HEK293 (cell line): ENCODE results near the gene TRIM9.

ENCODE experiments used
- CTCF ChIA-PET: fragments of 350-600 bp; formaldehyde crosslinking; extraction: SDS; loops from one replicate; lab custom pipeline; 2021; ENCODE audit warnings: antibody characterized with exemption; lab: Yijun Ruan, JAX
- POLR2A ChIA-PET: fragments of 300-600 bp; formaldehyde crosslinking; extraction: SDS; loops from one replicate; lab custom pipeline; 2020; ENCODE audit warnings: antibody characterized with exemption, inconsistent platforms; lab: Yijun Ruan, JAX
- H3K27ac ChIP-seq: fragments of 200-500 bp; sonication (Bioruptor generic); 2 replicates; pipeline ENCODE4 v1.5.1; 2014; ENCODE audit warnings: low read depth, low read length, control low read depth, inconsistent platforms; ENCODE audit errors: extremely low read depth
- H3K36me3 ChIP-seq, 2 experiments: fragments of 200-500 bp in 1 of 2; sonication (Bioruptor generic) in 1 of 2; 1 replicate in 1 of 2; 2 replicates in 1 of 2; pipeline ENCODE4 v1.5.1; 2014 to 2017; ENCODE audit warnings: inconsistent platforms in 2 of 2, low read length in 2 of 2; ENCODE audit not compliant: control insufficient read depth in 2 of 2, insufficient read depth in 1 of 2
- H3K4me1 ChIP-seq: fragments of 200-500 bp; sonication (Bioruptor generic); 2 replicates; pipeline ENCODE4 v1.5.1; 2014; ENCODE audit warnings: mild to moderate bottlenecking, low read length, inconsistent platforms; ENCODE audit not compliant: control insufficient read depth, insufficient read depth
- H3K4me3 ChIP-seq: 2 replicates; pipeline ENCODE4 v1.5.1; 2011; ENCODE audit warnings: low read depth, mild to moderate bottlenecking, control low read depth, low read length, moderate library complexity
- H3K9me3 ChIP-seq: fragments of 200-500 bp; sonication (Bioruptor generic); 2 replicates; pipeline ENCODE4 v1.5.1; 2014; ENCODE audit warnings: low read depth, low read length, inconsistent platforms; ENCODE audit not compliant: control insufficient read depth, insufficient read depth
- EGR2 ChIP-seq: fragments of 450-650 bp; formaldehyde crosslinking; IDR thresholded peaks from 2 replicates; pipeline ENCODE4 v1.5.1; 2016; ENCODE audit warnings: low read depth, missing biosample characterization, missing genetic modification characterization
- GLIS1 ChIP-seq: fragments of 450-650 bp; formaldehyde crosslinking; IDR thresholded peaks from 2 replicates; pipeline ENCODE4 v1.5.1; 2016; ENCODE audit warnings: missing biosample characterization, missing genetic modification characterization
- KLF16 ChIP-seq: fragments of 450-650 bp; formaldehyde crosslinking; IDR thresholded peaks from 2 replicates; pipeline ENCODE4 v1.5.1; 2017; ENCODE audit warnings: missing biosample characterization, missing genetic modification characterization
- OSR2 ChIP-seq: fragments of 450-650 bp; formaldehyde crosslinking; IDR thresholded peaks from 2 replicates; pipeline ENCODE4 v1.5.1; 2016; ENCODE audit warnings: missing biosample characterization, missing genetic modification characterization
- ZFHX2 ChIP-seq: fragments of 450-650 bp; formaldehyde crosslinking; conservative IDR thresholded peaks from 2 replicates; pipeline ENCODE4 v1.5.1; 2016; ENCODE audit warnings: missing biosample characterization, missing genetic modification characterization
- ZNF10 ChIP-seq: fragments of 450-650 bp; formaldehyde crosslinking; IDR thresholded peaks from 2 replicates; pipeline ENCODE4 v1.5.1; 2017; ENCODE audit warnings: missing biosample characterization, missing genetic modification characterization
- ZNF121 ChIP-seq: fragments of 450-650 bp; formaldehyde crosslinking; IDR thresholded peaks from 2 replicates; pipeline ENCODE4 v1.5.1; 2016; ENCODE audit warnings: missing biosample characterization, missing genetic modification characterization
- ZNF138 ChIP-seq: fragments of 450-650 bp; formaldehyde crosslinking; IDR thresholded peaks from 2 replicates; pipeline ENCODE4 v1.5.1; 2016; ENCODE audit warnings: missing biosample characterization, missing genetic modification characterization, borderline replicate concordance
- ZNF214 ChIP-seq: fragments of 450-650 bp; formaldehyde crosslinking; IDR thresholded peaks from 2 replicates; pipeline ENCODE4 v1.5.1; 2017; ENCODE audit warnings: missing biosample characterization, mild to moderate bottlenecking, missing genetic modification characterization, borderline replicate concordance
- ZNF292 ChIP-seq: fragments of 450-650 bp; formaldehyde crosslinking; IDR thresholded peaks from 2 replicates; pipeline ENCODE4 v1.5.1; 2016; ENCODE audit warnings: low read depth, missing biosample characterization, missing genetic modification characterization, borderline replicate concordance
- ZNF302 ChIP-seq: fragments of 450-650 bp; formaldehyde crosslinking; IDR thresholded peaks from 2 replicates; pipeline ENCODE4 v1.5.1; 2016; ENCODE audit warnings: missing biosample characterization, missing genetic modification characterization, low read depth
- ZNF391 ChIP-seq: fragments of 450-650 bp; formaldehyde crosslinking; IDR thresholded peaks from 2 replicates; pipeline ENCODE4 v1.5.1; 2016; ENCODE audit warnings: low read depth, missing biosample characterization, missing genetic modification characterization, borderline replicate concordance
- ZNF404 ChIP-seq: fragments of 450-650 bp; formaldehyde crosslinking; IDR thresholded peaks from 2 replicates; pipeline ENCODE4 v1.5.1; 2017; ENCODE audit warnings: missing biosample characterization, missing genetic modification characterization
- ZNF529 ChIP-seq: fragments of 450-650 bp; formaldehyde crosslinking; IDR thresholded peaks from 2 replicates; pipeline ENCODE4 v1.5.1; 2017; ENCODE audit warnings: missing genetic modification characterization, missing biosample characterization; ENCODE audit not compliant: insufficient replicate concordance
- ZNF701 ChIP-seq: fragments of 450-650 bp; formaldehyde crosslinking; IDR thresholded peaks from 2 replicates; pipeline ENCODE4 v1.5.1; 2016; ENCODE audit warnings: missing biosample characterization, missing genetic modification characterization
- ZNF777 ChIP-seq: fragments of 450-650 bp; formaldehyde crosslinking; IDR thresholded peaks from 2 replicates; pipeline ENCODE4 v1.5.1; 2017; ENCODE audit warnings: missing biosample characterization, missing genetic modification characterization, borderline replicate concordance
- ZSCAN16 ChIP-seq: fragments of 450-650 bp; formaldehyde crosslinking; IDR thresholded peaks from 2 replicates; pipeline ENCODE4 v1.5.1; 2016; ENCODE audit warnings: missing biosample characterization, missing genetic modification characterization
- TF ChIP-seq, protein P1 (sequence below): fragments of 450-650 bp; formaldehyde crosslinking; optimal IDR thresholded peaks from 2 replicates; pipeline ENCODE3; 2016; ENCODE audit warnings: missing biosample characterization, mild to moderate bottlenecking, missing genetic modification characterization
- TF ChIP-seq, protein P2 (sequence below): fragments of 450-650 bp; formaldehyde crosslinking; IDR thresholded peaks from 2 replicates; pipeline ENCODE4 v1.5.1; 2016; ENCODE audit warnings: missing biosample characterization, missing genetic modification characterization

Gene TRIM9

DNA sequence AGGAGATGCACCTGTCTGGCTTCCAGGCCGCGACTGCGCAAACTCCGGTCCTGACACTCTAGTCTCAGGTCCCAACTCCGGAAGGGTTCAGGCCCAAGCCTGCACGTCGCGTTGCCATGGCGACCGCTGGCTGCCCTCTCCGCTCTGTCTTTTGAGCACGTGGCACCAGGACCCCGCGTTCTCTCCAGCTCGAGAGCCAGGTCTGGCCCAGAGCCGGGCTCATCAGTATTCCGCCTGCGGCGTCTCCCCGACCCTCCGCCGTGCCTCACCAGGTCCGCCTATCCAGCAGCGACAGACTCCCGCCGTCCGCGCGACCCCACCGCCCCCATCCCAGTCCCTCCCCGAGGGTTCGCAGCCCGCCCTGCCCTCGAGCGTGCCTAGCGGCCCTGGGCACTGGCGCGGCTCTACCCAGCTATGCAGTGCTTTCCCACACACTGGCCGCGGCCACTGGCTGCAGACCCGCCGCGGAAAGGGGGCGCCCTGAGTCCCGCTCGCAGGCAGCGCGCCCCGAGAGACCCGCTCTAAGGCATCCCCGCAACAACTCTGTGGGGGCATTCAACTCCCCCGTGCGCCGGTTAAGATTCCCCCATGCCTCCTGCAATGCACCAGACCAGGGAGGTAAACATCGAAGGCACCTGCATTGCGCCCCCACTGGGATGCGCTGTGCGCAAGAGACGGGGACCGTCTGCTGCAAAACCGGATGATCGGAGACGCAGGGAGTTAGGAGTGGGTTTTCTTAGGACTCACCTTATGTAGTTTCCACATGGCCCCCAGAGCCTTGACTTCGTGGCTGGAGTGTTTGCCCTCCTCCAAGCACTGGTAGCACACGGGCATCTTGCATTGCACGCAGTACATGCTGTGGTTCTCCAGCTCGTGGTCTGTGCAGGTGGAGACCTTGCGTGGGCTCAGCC, 1.3 kb downstream of the TRIM9 start (continued):
- TF ChIP-seq, protein P1, sequence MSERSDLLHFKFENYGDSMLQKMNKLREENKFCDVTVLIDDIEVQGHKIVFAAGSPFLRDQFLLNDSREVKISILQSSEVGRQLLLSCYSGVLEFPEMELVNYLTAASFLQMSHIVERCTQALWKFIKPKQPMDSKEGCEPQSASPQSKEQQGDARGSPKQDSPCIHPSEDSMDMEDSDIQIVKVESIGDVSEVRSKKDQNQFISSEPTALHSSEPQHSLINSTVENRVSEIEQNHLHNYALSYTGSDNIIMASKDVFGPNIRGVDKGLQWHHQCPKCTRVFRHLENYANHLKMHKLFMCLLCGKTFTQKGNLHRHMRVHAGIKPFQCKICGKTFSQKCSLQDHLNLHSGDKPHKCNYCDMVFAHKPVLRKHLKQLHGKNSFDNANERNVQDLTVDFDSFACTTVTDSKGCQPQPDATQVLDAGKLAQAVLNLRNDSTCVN (tag by site-specific recombination) = peak; percentile 85
- TF ChIP-seq GLIS1 (tag by site-specific recombination) = peak; percentile 95

DNA sequence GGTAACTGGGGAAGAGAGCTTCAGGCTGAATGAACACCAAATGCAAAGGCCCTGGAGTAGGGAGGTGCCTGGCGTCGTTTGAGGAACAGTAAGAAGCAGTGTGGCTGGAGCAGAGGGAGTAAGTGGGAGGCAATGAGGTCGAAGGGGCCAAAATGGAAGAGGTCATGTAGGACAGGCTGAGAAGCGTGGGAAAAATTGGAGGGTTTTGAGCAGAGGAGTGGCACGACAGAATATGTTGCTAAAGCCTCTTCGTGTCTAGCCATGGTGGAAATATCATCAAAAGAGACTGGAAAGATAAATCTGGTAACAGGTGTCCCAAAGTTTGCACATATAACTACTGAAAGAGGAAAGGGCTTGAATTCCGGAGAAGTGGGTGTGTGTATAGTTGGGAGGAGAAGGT, 1.9 kb downstream of the TRIM9 start:
- Histone ChIP-seq H3K4me3 (peak overlapping the region; percentile 74), H3K36me3 (no peaks in the 10 kb centered on the region), H3K4me1 (peaks cover 49% of the 10 kb centered on the region)
- no peak for TF ChIP-seq ZNF777 (tag by site-specific recombination)
- TF ChIP-seq ZSCAN16 (tag by site-specific recombination) = peak; percentile 90
- no peak for TF ChIP-seq ZNF701 (tag by site-specific recombination)
- TF ChIP-seq ZNF529 (tag by site-specific recombination) = no peak
- TF ChIP-seq ZNF302 = no peak
- no peak for TF ChIP-seq ZNF121 (tag by site-specific recombination)
- TF ChIP-seq ZNF292 (tag by site-specific recombination) = no peak
- TF ChIP-seq ZFHX2 (tag by site-specific recombination) = peak; percentile 40; the same call in 1 of the 2 replicates
- TF ChIP-seq EGR2 (tag by site-specific recombination) = peak; percentile 42; the same call in 1 of the 2 replicates
- no peak for TF ChIP-seq ZNF404 (tag by site-specific recombination)
- TF ChIP-seq ZNF10 (tag by site-specific recombination) = no peak
- TF ChIP-seq OSR2 = no peak
- TF ChIP-seq, protein P2, sequence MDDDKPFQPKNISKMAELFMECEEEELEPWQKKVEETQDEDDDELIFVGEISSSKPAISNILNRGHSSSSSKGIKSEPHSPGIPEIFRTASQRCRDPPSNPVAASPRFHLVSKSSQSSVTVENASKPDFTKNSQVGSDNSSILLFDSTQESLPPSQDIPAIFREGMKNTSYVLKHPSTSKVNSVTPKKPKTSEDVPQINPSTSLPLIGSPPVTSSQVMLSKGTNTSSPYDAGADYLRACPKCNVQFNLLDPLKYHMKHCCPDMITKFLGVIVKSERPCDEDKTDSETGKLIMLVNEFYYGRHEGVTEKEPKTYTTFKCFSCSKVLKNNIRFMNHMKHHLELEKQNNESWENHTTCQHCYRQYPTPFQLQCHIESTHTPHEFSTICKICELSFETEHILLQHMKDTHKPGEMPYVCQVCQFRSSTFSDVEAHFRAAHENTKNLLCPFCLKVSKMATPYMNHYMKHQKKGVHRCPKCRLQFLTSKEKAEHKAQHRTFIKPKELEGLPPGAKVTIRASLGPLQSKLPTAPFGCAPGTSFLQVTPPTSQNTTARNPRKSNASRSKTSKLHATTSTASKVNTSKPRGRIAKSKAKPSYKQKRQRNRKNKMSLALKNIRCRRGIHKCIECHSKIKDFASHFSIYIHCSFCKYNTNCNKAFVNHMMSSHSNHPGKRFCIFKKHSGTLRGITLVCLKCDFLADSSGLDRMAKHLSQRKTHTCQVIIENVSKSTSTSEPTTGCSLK (tag by site-specific recombination) = no peak
- TF ChIP-seq ZNF138 (tag by site-specific recombination) = no peak
- TF ChIP-seq ZNF214 (tag by site-specific recombination) = no peak
- no peak for TF ChIP-seq KLF16 (tag by site-specific recombination)
- TF ChIP-seq, all 188 proteins: peak for 3
- ChIA-PET POLR2A (interaction anchor here (0.5 to 1.2 kb wide), 3 partner anchors 15 to 149 kb away, joined by 3 read pairs; partner anchors contain the start of gene PYGL), CTCF (interaction anchor here (0.8 to 1.7 kb wide), 3 partner anchors 64 to 138 kb away, joined by 3 to 9 read pairs (median 4); no protein-coding TSS in a partner anchor)
- H3K27ac ChIP-seq = peak overlapping the region; percentile 96; the same call in 1 of the 2 replicates
- no peaks in the 10 kb centered on the region for H3K9me3 ChIP-seq

DNA sequence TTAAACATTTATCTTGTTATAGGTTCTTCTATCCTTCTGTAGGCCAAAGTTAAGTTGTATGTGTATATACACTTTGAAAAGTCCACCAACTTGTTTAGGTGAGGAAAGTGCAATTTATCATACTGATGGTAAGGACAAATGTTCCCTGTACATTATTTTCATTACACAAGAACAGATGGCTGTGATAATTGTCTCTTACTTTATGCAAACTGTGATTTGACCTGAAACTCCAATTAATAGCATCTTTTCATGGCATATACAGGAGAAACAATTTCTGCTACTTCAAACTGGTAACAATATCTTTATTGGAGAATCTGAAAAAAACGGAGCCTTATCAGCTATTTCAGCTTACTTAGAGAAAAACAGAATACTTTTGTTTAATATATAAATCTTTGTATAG, 5.6 kb downstream of the TRIM9 start:
- Histone ChIP-seq H3K4me1 (peaks cover 52% of the 10 kb centered on the region), H3K9me3 (no peaks in the 10 kb centered on the region), H3K36me3 (no peaks in the 10 kb centered on the region), H3K27ac (no peak overlapping the region), H3K4me3 (no peak overlapping the region)
- POLR2A ChIA-PET = interaction anchor here (0.6 kb wide), 1 partner anchor 1462 kb away, joined by 10 read pairs; no protein-coding TSS in a partner anchor
- TF ChIP-seq ZNF391 (tag by site-specific recombination) = no peak
- CTCF ChIA-PET = no interaction called here
